H1 (cell line): ENCODE measurements around the gene CCDC157. TPM values are rescaled to one million over a fixed set of nuclear protein-coding genes. Genes with fewer than 3 reads are reported as not detected.
A peak's percentile ranks its signal among the peaks of the same experiment; 100 is the strongest.

Experiments
- CTCF ChIA-PET: fragments of 300-600 bp; sonication (Branson Sonifier 250); formaldehyde crosslinking; loops from one replicate; lab custom pipeline; 2021; ENCODE audit not compliant: partially characterized antibody; lab: Charles Lee
- POLR2A ChIA-PET: fragments of 300-600 bp; sonication (Branson Sonifier 250); formaldehyde crosslinking; loops from one replicate; lab custom pipeline; 2021; ENCODE audit warnings: inconsistent platforms; ENCODE audit not compliant: partially characterized antibody; lab: Charles Lee
- DNase-seq, 2 experiments: peaks; one replicate each; pipeline versions ENCODE4 v3.0.0 to v3.0.0-alpha.2; 2010 to 2022; ENCODE audit warnings: low spot score in 2 of 2, low read depth in 1 of 2, mixed read lengths in 1 of 2
- FAIRE-seq: peaks from 2 replicates; lab custom pipeline; 2011; peaks lifted over from hg19 to GRCh38; lab: Jason Lieb, UNC
- H2AFZ ChIP-seq: 2 replicates; pipeline ENCODE4 v1.8.1; 2012; ENCODE audit warnings: low read length, inconsistent platforms
- H2AK5ac ChIP-seq: 2 replicates; pipeline ENCODE4 v1.6.1; 2013; ENCODE audit warnings: low read depth, low read length
- H2BK120ac ChIP-seq: replicated peaks from 2 replicates; pipeline ENCODE3; 2013; ENCODE audit warnings: low read depth, low read length, inconsistent platforms
- H2BK12ac ChIP-seq: 2 replicates; pipeline ENCODE4 v1.6.1; 2013; ENCODE audit warnings: low read depth, low read length
- H2BK15ac ChIP-seq: 2 replicates; pipeline ENCODE4 v1.6.1; 2013; ENCODE audit warnings: low read length
- H2BK20ac ChIP-seq: 2 replicates; pipeline ENCODE4 v1.6.1; 2013; ENCODE audit warnings: low read length
- H2BK5ac ChIP-seq: 2 replicates; pipeline ENCODE4 v1.6.1; 2013; ENCODE audit warnings: low read depth, low read length
- H3K14ac ChIP-seq: 2 replicates; pipeline ENCODE4 v1.6.1; 2013; ENCODE audit warnings: inconsistent platforms; ENCODE audit not compliant: insufficient read length
- H3K18ac ChIP-seq: 2 replicates; pipeline ENCODE4 v1.6.1; 2013; ENCODE audit warnings: low read length; ENCODE audit errors: extremely low read depth
- H3K23ac ChIP-seq: 2 replicates; pipeline ENCODE4 v1.6.1; 2013; ENCODE audit warnings: inconsistent platforms; ENCODE audit not compliant: insufficient read length
- H3K23me2 ChIP-seq: 2 replicates; pipeline ENCODE4 v1.6.1; 2013; ENCODE audit warnings: low read depth, low read length
- H3K27ac ChIP-seq: 2 replicates; pipeline ENCODE4 v1.6.1; 2011; ENCODE audit warnings: low read depth, low read length, inconsistent platforms
- H3K27me3 ChIP-seq, 4 experiments: replicated peaks in 1 of 4; 1 replicate in 1 of 4; 2 replicates in 3 of 4; pipeline versions ENCODE4 v1.6.1 to v1.8.1; 2011 to 2013; ENCODE audit warnings: low read length in 3 of 4, mild to moderate bottlenecking in 3 of 4, inconsistent platforms in 2 of 4, mixed read lengths in 2 of 4, moderate library complexity in 1 of 4; ENCODE audit not compliant: control insufficient read depth in 3 of 4, insufficient read depth in 3 of 4; ENCODE audit errors: extremely low read depth in 1 of 4
- H3K36me3 ChIP-seq, 4 experiments: 2 replicates each; pipeline versions ENCODE4 v1.6.1 to v1.8.1; 2011 to 2013; ENCODE audit warnings: mild to moderate bottlenecking in 4 of 4, low read length in 3 of 4, moderate library complexity in 2 of 4, control low read depth in 1 of 4, inconsistent platforms in 1 of 4; ENCODE audit not compliant: insufficient read depth in 4 of 4, control insufficient read depth in 2 of 4
- H3K4ac ChIP-seq: replicated peaks from 2 replicates; pipeline ENCODE3; 2013; ENCODE audit warnings: low read length, low read depth, mixed read lengths, inconsistent platforms; ENCODE audit not compliant: insufficient read length
- H3K4me1 ChIP-seq, 4 experiments: replicated peaks in 1 of 4; 1 replicate in 1 of 4; 2 replicates in 3 of 4; pipeline versions ENCODE4 v1.6.1 to v1.8.1; 2011 to 2013; ENCODE audit warnings: low read length in 3 of 4, inconsistent platforms in 2 of 4, mixed read lengths in 1 of 4; ENCODE audit not compliant: insufficient read depth in 4 of 4, control insufficient read depth in 3 of 4
- H3K4me2 ChIP-seq, 2 experiments: 2 replicates each; pipeline versions ENCODE4 v1.6.1 to v1.8.1; 2011 to 2013; ENCODE audit warnings: low read depth in 2 of 2, low read length in 2 of 2, control low read depth in 1 of 2, inconsistent platforms in 1 of 2, mild to moderate bottlenecking in 1 of 2; ENCODE audit not compliant: insufficient read depth in 1 of 2
- H3K4me3 ChIP-seq, 4 experiments: fragments of 200-600, 300-600 bp in 1 of 4; sonication (generic), shearing (Covaris generic), sonication (Bioruptor Twin) in 1 of 4; 2 replicates each; pipeline versions ENCODE4 v1.5.1 to v1.8.1; 2011 to 2016; ENCODE audit warnings: low read length in 4 of 4, low read depth in 3 of 4, control low read depth in 2 of 4, inconsistent platforms in 2 of 4, mild to moderate bottlenecking in 2 of 4, mixed read lengths in 1 of 4, moderate library complexity in 1 of 4; ENCODE audit not compliant: insufficient read depth in 2 of 4; ENCODE audit errors: extremely low read depth in 1 of 4
- H3K56ac ChIP-seq: replicated peaks from 2 replicates; pipeline ENCODE3; 2013; ENCODE audit warnings: low read depth, mild to moderate bottlenecking, mixed read lengths, low read length, inconsistent platforms; ENCODE audit not compliant: insufficient read length
- H3K79me1 ChIP-seq: 2 replicates; pipeline ENCODE4 v1.6.1; 2013; ENCODE audit warnings: low read depth, low read length, control low read depth
- H3K79me2 ChIP-seq, 2 experiments: 2 replicates each; pipeline versions ENCODE4 v1.6.1 to v1.8.1; 2012 to 2013; ENCODE audit warnings: low read length in 2 of 2, mild to moderate bottlenecking in 2 of 2, inconsistent platforms in 1 of 2; ENCODE audit not compliant: insufficient read depth in 2 of 2, control insufficient read depth in 1 of 2
- H3K9ac ChIP-seq, 4 experiments: replicated peaks in 1 of 4; 1 replicate in 1 of 4; 2 replicates in 3 of 4; pipeline versions ENCODE4 v1.6.1 to v1.8.1; 2011 to 2013; ENCODE audit warnings: low read depth in 3 of 4, low read length in 3 of 4, control low read depth in 2 of 4, mild to moderate bottlenecking in 2 of 4, moderate library complexity in 2 of 4, inconsistent platforms in 1 of 4; ENCODE audit errors: extremely low read depth in 1 of 4
- H3K9me3 ChIP-seq, 2 experiments: 2 replicates each; pipeline versions ENCODE4 v1.6.1 to v1.8.1; 2012 to 2013; ENCODE audit warnings: mild to moderate bottlenecking in 2 of 2, moderate library complexity in 2 of 2, control low read depth in 1 of 2, inconsistent platforms in 1 of 2, low read depth in 1 of 2, low read length in 1 of 2, mixed read lengths in 1 of 2; ENCODE audit not compliant: insufficient read depth in 2 of 2
- H4K20me1 ChIP-seq, 2 experiments: replicated peaks in 1 of 2; 2 replicates each; pipeline versions ENCODE3 to v1.8.1; 2011 to 2013; ENCODE audit warnings: inconsistent platforms in 2 of 2, low read length in 2 of 2, mild to moderate bottlenecking in 1 of 2; ENCODE audit not compliant: insufficient read depth in 2 of 2, control insufficient read depth in 1 of 2
- H4K5ac ChIP-seq: 2 replicates; pipeline ENCODE4 v1.6.1; 2013; ENCODE audit warnings: low read length, low read depth, mixed read lengths, inconsistent platforms; ENCODE audit not compliant: insufficient read length
- H4K8ac ChIP-seq: 2 replicates; pipeline ENCODE4 v1.8.0; 2013; ENCODE audit warnings: mild to moderate bottlenecking, moderate library complexity, low read length, inconsistent platforms; ENCODE audit not compliant: insufficient read depth; ENCODE audit errors: extremely low read depth
- H4K91ac ChIP-seq: replicated peaks from 2 replicates; pipeline ENCODE3; 2013; ENCODE audit warnings: low read length, mixed read lengths, inconsistent platforms; ENCODE audit not compliant: insufficient read length
- CEBPB ChIP-seq: IDR thresholded peaks from 2 replicates; pipeline ENCODE4 v1.6.1; 2012; ENCODE audit warnings: low read depth, low read length
- CTCF ChIP-seq, 3 experiments: IDR thresholded peaks; 1 replicate in 2 of 3; 2 replicates in 1 of 3; pipeline versions ENCODE4 v1.5.1 to v1.6.1; 2011; ENCODE audit warnings: low read length in 3 of 3, mild to moderate bottlenecking in 3 of 3, inconsistent platforms in 2 of 3, low read depth in 1 of 3, moderate library complexity in 1 of 3; ENCODE audit not compliant: insufficient read depth in 1 of 3; ENCODE audit errors: control extremely low read depth in 1 of 3
- GABPA ChIP-seq: IDR thresholded peaks from 2 replicates; pipeline ENCODE4 v1.6.1; 2011; ENCODE audit warnings: mild to moderate bottlenecking, low read length, moderate library complexity, borderline replicate concordance; ENCODE audit not compliant: insufficient read depth
- GTF2F1 ChIP-seq: IDR thresholded peaks from 2 replicates; pipeline ENCODE4 v1.6.1; 2012; ENCODE audit warnings: low read depth, low read length, improper control_type of control experiment, borderline replicate concordance
- JUND ChIP-seq: IDR thresholded peaks from 2 replicates; pipeline ENCODE4 v1.6.1; 2011; ENCODE audit warnings: mild to moderate bottlenecking, improper control_type of control experiment, low read length
- POLR2AphosphoS5 ChIP-seq: IDR thresholded peaks from 2 replicates; pipeline ENCODE4 v1.6.1; 2011; ENCODE audit warnings: low read depth, low read length
- TCF12 ChIP-seq: IDR thresholded peaks from 2 replicates; pipeline ENCODE4 v1.6.1; 2011; ENCODE audit warnings: low read depth, mild to moderate bottlenecking, low read length
- WGBS, 2 experiments: shearing (Covaris generic) in 1 of 2; methylation state at CpG; one replicate each; pipeline versions ENCODE4 v1.1.6 to v1.1.7; 2013 to 2015; ENCODE audit warnings: low lambda C conversion rate in 2 of 2, mixed read lengths in 2 of 2, inconsistent platforms in 1 of 2, low coverage in 1 of 2, missing lambda C conversion rate in 1 of 2; ENCODE audit not compliant: insufficient replicate concordance in 2 of 2, insufficient coverage in 1 of 2, insufficient read length in 1 of 2; ENCODE audit errors: extremely low coverage in 1 of 2, missing lambda C conversion rate in 1 of 2; 5-methylcytosine and 5-hydroxymethylcytosine counted together
- polyA plus RNA-seq, 7 experiments: library from polyadenylated mRNA; depleted of rRNA in 3 of 7; stranded (reverse) in 5 of 7; unstranded in 2 of 7; fragments of >200 nt in 5 of 7; fragments of 200-250 nt in 2 of 7; gene quantifications; 1 replicate in 5 of 7; 2 replicates in 1 of 7; 4 replicates in 1 of 7; pipeline versions ENCODE4 v1.2.1 to v1.2.3, GENCODE V29; 2011 to 2013; ENCODE audit warnings: missing spikeins in 2 of 7, mixed read lengths in 2 of 7
- total RNA-seq: library from RNA; stranded (reverse); fragmentation: NEBNext Ultra II Directional; extraction: Animal tissue kit (Norgen Biotek cat#: 25700); gene quantifications from 2 replicates; pipeline ENCODE4 v1.2.1, GENCODE V29; 2021

Gene CCDC157
- total and polyA plus RNA-seq, 2 of the 8 experiments (the other 6 are each of a cell fraction or from before 2014, with no cell fraction given), result 4.1 to 8.4 TPM

- Histone ChIP-seq H3K18ac (peak overlapping the region; percentile 32; the same call in 1 of the 2 replicates), H2BK20ac (no peak overlapping the region), H2BK5ac (peak overlapping the region; percentile 52; the same call in 1 of the 2 replicates), H4K8ac (no peak overlapping the region; the same call in 1 of the 2 replicates), H2BK12ac (0 out of 2 replicates have a peak overlapping the region, but pooled peaks have one; percentile 43), H4K20me1 (peaks cover 3 to 7% of the 10 kb centered on the region in 2 experiments), H3K27me3 (no peaks in the 10 kb centered on the region; a peak in 1 of 7 replicates), H3K36me3 (peaks cover 0 to 3% (median 2%) of the 10 kb centered on the region in 4 experiments; a peak in 1 of 8 replicates), H3K4me1 (peaks cover 0 to 2% (median 0%) of the 10 kb centered on the region in 4 experiments; a peak in 1 of 7 replicates), H3K23me2 (no peaks in the 10 kb centered on the region), H2BK15ac (no peak overlapping the region), H3K23ac (no peak overlapping the region), H3K4me3 (no peak overlapping the region), H3K79me1 (no peaks in the 10 kb centered on the region), H3K56ac (no peak overlapping the region), H3K27ac (peak overlapping the region; percentile 61; the same call in 1 of the 2 replicates), H4K91ac (peak overlapping the region; percentile 69), H3K14ac (no peak overlapping the region), H3K79me2 (no peaks in the 10 kb centered on the region), H3K4me2 (no peak overlapping the region; a peak in 1 of 4 replicates), H3K4ac (peak overlapping the region; percentile 61), H2AK5ac (no peak overlapping the region), H2BK120ac (no peak overlapping the region), H3K9ac (no peak overlapping the region), H2AFZ (no peak overlapping the region), H3K9me3 (no peaks in the 10 kb centered on the region), H4K5ac (no peak overlapping the region)
- POLR2A ChIA-PET, result interaction anchor here (0.6 to 11.8 kb wide), 14 partner anchors 8 to 117 kb away, joined by 3 to 129 read pairs (median 3); partner anchors contain the start of genes CCDC157 and SF3A1
- CTCF ChIA-PET, result interaction anchor here (0.6 to 6.3 kb wide), 9 partner anchors 9 to 110 kb away, joined by 3 to 28 read pairs (median 7); partner anchors contain the start of genes CASTOR1 and RNF215
- FAIRE-seq (no peak), DNase-seq (no peak)
- TF ChIP-seq GTF2F1 (no peak), POLR2AphosphoS5 (peak; percentile 30; the same call in 1 of the 2 replicates), TCF12 (no peak), GABPA (no peak), JUND (no peak), CTCF (IDR thresholded peaks at IDR 0.05; ENCODE audit: control extremely low read depth in 1 of 3, insufficient read depth in 1 of 3, low read depth in 1 of 3, low read length in 3 of 3) (no peak), CEBPB (no peak)
- 87% methylated on average over 33 of the region's 33 CpGs; no CpG with 5 or more reads in 1 of the 2 experiments for WGBS, 2 experiments
Observed at GRCh38 chr22:30373331-30374325, 16.8 kb downstream of the CCDC157 start.
